Glutamatergic neuron (in vitro differentiated cells): ENCODE results near the gene CASD1. TPM values are rescaled to one million over a fixed set of nuclear protein-coding genes. Genes with fewer than 3 reads are reported as not detected.

Source experiments
- DNase-seq: peaks from one replicate; pipeline ENCODE4 v3.0.0; 2022
- H3K27ac Mint-ChIP-seq: one replicate; pipeline ENCODE4 v1.8.0; 2020; ENCODE audit warnings: mild to moderate bottlenecking, mixed read lengths, inconsistent platforms; ENCODE audit not compliant: unreplicated experiment
- H3K27me3 Mint-ChIP-seq: one replicate; pipeline ENCODE4 v1.8.0; 2020; ENCODE audit warnings: mild to moderate bottlenecking, moderate library complexity, mixed read lengths, inconsistent platforms; ENCODE audit not compliant: unreplicated experiment
- H3K36me3 Mint-ChIP-seq: one replicate; pipeline ENCODE4 v1.8.0; 2020; ENCODE audit warnings: mild to moderate bottlenecking, mixed read lengths, inconsistent platforms; ENCODE audit not compliant: unreplicated experiment
- H3K4me1 Mint-ChIP-seq: one replicate; pipeline ENCODE4 v1.8.0; 2020; ENCODE audit warnings: mild to moderate bottlenecking, low read depth, mixed read lengths, inconsistent platforms; ENCODE audit not compliant: unreplicated experiment
- H3K4me3 Mint-ChIP-seq: one replicate; pipeline ENCODE4 v1.8.0; 2020; ENCODE audit warnings: mild to moderate bottlenecking, mixed read lengths, inconsistent platforms; ENCODE audit not compliant: unreplicated experiment
- H3K9me3 Mint-ChIP-seq: one replicate; pipeline ENCODE4 v1.8.0; 2020; ENCODE audit warnings: mild to moderate bottlenecking, moderate library complexity, mixed read lengths, inconsistent platforms; ENCODE audit not compliant: unreplicated experiment
- CTCF ChIP-seq: fragments of 200-600 bp; sonication (generic); IDR thresholded peaks from one replicate; pipeline ENCODE4 v1.5.0; 2021; ENCODE audit not compliant: partially characterized antibody, unreplicated experiment
- total RNA-seq: library from RNA; stranded (reverse); fragmentation: NEBNext Ultra II Directional; extraction: Animal tissue kit (Norgen Biotek cat#: 25700); gene quantifications from one replicate; pipeline ENCODE4 v1.2.1, GENCODE V29; 2021; ENCODE audit not compliant: unreplicated experiment

The CASD1 gene
- total RNA-seq, 1 donor from 2014 or later: 117 TPM

DNA sequence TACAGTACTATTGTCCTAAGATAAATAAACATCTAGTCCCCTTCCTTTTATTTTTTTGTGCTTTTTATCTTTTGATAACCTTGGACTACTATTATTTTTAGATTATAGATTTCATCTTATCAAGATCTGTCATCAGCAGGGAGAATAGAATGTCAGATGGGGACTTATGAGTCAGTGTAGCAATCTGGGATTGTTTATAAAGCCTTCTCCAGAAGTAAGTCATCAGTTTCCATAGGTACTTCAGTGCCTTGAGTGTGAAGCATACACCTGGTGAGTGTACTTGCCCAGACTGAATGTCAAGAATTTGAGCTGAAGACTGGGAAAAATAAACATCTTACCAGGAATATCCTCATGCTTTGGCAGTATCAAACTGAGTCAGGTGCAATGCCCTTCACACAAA, 2.1 kb downstream of the CASD1 start:
- H3K36me3 Mint-ChIP-seq: no peaks in the 10 kb centered on the region
- H3K4me3 Mint-ChIP-seq: peak overlapping the region; percentile 98
- peaks cover 12% of the 10 kb centered on the region for H3K27me3 Mint-ChIP-seq
- no peak for TF ChIP-seq CTCF
- H3K4me1 Mint-ChIP-seq: peaks cover 37% of the 10 kb centered on the region
- DNase-seq: no peak
- peaks cover 14% of the 10 kb centered on the region for H3K9me3 Mint-ChIP-seq
- H3K27ac Mint-ChIP-seq: peak overlapping the region; percentile 99

DNA sequence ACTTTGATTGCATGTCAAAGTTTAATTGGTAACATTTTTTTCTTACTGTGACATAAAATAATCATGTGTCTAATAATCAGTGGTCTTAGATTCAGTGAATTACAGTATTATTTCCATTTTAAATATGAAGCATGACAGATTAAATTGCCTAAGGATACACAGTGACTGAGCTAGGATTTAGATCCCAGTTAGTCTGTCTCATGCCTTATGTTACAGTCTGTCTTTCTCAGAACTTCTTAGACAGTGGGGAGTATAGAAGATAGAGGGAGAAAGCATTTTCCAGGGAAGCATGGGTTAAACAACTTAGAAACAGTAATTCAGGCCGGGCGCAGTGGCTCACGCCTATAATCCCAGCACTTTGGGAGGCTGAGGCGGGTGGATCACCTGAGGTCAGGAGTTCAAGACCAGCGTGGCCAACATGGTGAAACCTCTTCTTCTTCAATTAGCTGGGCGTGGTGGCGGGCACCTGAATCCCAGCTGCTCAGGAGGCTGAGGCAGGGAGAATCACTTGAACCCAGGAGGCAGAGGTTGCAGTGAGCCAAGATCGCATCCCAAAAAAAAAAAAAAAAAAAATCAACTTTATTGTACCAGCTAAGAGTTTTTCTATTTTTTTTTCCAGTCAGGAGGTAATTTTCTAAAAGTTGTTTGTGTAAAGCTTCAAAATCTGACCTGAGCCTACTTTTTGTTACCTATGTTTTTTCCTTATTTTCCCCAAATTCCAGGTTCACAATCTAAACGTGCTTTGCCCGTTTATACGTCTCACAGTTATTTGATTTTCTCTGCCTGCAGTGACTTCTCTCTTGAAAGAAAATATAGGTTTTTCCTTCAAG, 3.3 kb downstream of the CASD1 start:
- no peak for TF ChIP-seq CTCF
- peaks cover 37% of the 10 kb centered on the region for H3K4me1 Mint-ChIP-seq
- H3K36me3 Mint-ChIP-seq: no peaks in the 10 kb centered on the region
- peaks cover 14% of the 10 kb centered on the region for H3K9me3 Mint-ChIP-seq
- H3K27me3 Mint-ChIP-seq: peaks cover 12% of the 10 kb centered on the region
- peak overlapping the region; percentile 75 for H3K27ac Mint-ChIP-seq
- peak overlapping the region; percentile 98 for H3K4me3 Mint-ChIP-seq
- DNase-seq: no peak

GRCh38 chr7:94513565-94513860, 3.9 kb downstream of the CASD1 start:
- peaks cover 12% of the 10 kb centered on the region for H3K27me3 Mint-ChIP-seq
- TF ChIP-seq CTCF: no peak
- peaks cover 11% of the 10 kb centered on the region for H3K9me3 Mint-ChIP-seq
- H3K4me1 Mint-ChIP-seq: peaks cover 37% of the 10 kb centered on the region
- no peak for DNase-seq
- peak overlapping the region; percentile 24 for H3K27ac Mint-ChIP-seq
- peak overlapping the region; percentile 98 for H3K4me3 Mint-ChIP-seq
- no peaks in the 10 kb centered on the region for H3K36me3 Mint-ChIP-seq

DNA sequence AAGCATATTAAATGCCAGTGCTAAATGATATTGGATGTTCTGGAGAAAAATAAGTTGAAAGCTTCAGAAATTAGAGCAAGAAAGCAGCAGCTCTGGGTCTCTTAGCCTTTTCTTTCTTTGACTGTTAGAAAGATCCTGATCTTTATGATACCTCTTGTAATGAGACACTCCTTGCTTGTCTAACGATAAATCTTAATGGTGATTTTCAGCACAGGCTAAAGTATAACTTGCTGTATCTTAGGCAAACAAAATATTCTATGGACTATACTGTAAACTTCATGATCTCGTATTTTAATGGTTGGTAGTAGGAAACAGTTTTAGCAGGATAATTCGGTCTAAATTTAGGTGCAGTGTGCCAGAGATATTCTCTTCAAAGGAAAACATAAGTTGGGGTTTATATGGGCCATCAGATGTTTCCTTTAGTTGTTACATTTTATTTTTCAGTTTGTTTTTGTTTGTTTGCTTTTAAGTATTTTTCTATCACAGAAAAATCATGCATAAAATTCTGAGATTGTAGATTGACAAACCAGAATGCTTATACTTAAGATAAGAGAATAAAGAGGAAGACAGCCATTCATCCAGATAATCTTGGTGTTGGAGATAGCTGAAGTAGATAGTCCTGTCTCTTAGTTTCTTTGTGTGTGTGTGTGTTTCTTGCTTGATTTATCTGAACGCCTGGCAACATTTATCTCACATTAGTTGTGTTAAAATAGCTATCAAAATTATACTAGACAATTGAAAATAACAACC, 4.7 kb downstream of the CASD1 start:
- Mint-ChIP-seq H3K36me3 (no peaks in the 10 kb centered on the region), H3K4me1 (peaks cover 33% of the 10 kb centered on the region), H3K4me3 (peak overlapping the region; percentile 79)

More for the DNA sequence above, 4.7 kb downstream of the CASD1 start:
- Mint-ChIP-seq H3K27ac (peak overlapping the region; percentile 78), H3K9me3 (peaks cover 7% of the 10 kb centered on the region), H3K27me3 (peaks cover 9% of the 10 kb centered on the region)
- no peak for DNase-seq
- no peak for TF ChIP-seq CTCF
